GM12878 (cell line): ENCODE data around the gene MBD5. TPM values are rescaled to one million over a fixed set of nuclear protein-coding genes. Genes with fewer than 3 reads are reported as not detected.

Source experiments
- ATAC-seq: fragments of 200-7000 bp; cut with Tn5 transposase; 3 replicates; pipeline ENCODE4 v1.9.1; 2020; ENCODE audit warnings: mild to moderate bottlenecking, moderate library complexity
- BruUV-seq: library from RNA; stranded (reverse); fragments of 400-500 nt; replicated peaks from 2 replicates; lab custom pipeline; 2021; lab: Mats Ljungman, UMichigan
- CTCF ChIA-PET: fragments of 300-600 bp; sonication (Branson Sonifier 250); formaldehyde crosslinking; extraction: SDS; loops from one replicate; lab custom pipeline; 2021; ENCODE audit warnings: inconsistent platforms; lab: Yijun Ruan, JAX
- POLR2A ChIA-PET: fragments of 350-600 bp; formaldehyde crosslinking; extraction: SDS; loops from one replicate; lab custom pipeline; 2021; ENCODE audit warnings: inconsistent platforms; lab: Charles Lee
- RAD21 ChIA-PET: fragments of 300-600 bp; sonication (Branson Sonifier 250); formaldehyde crosslinking; loops from one replicate; lab custom pipeline; 2023; ENCODE audit warnings: antibody characterized with exemption; ENCODE audit not compliant: unreplicated experiment; lab: Charles Lee
- SMC1A ChIA-PET: fragments of 300-600 bp; sonication (Branson Sonifier 250); formaldehyde crosslinking; loops from one replicate; lab custom pipeline; 2023; ENCODE audit not compliant: unreplicated experiment, uncharacterized antibody; lab: Charles Lee
- DNase-seq: peaks from one replicate; pipeline ENCODE4 v3.0.0-alpha.2; 2011; ENCODE audit warnings: low read depth, low spot score
- FAIRE-seq: peaks from 3 replicates; lab custom pipeline; 2011; peaks lifted over from hg19 to GRCh38; lab: Jason Lieb, UNC
- H2AFZ ChIP-seq: 2 replicates; pipeline ENCODE4 v1.6.0; 2011; ENCODE audit warnings: low read depth, low read length, control low read depth; ENCODE audit not compliant: control insufficient read depth
- H3K27ac ChIP-seq: 2 replicates; pipeline ENCODE4 v1.5.1; 2011; ENCODE audit warnings: control low read depth; ENCODE audit not compliant: control insufficient read depth, insufficient read depth
- H3K27me3 ChIP-seq, 2 experiments: replicated peaks in 1 of 2; 2 replicates each; pipeline versions ENCODE4 v1.6.0 to v1.6.1; 2011; ENCODE audit warnings: low read length in 1 of 2; ENCODE audit not compliant: control insufficient read depth in 2 of 2, insufficient read depth in 2 of 2
- H3K36me3 ChIP-seq, 2 experiments: 2 replicates each; pipeline ENCODE4 v1.5.1; 2011; ENCODE audit warnings: low read length in 1 of 2; ENCODE audit not compliant: control insufficient read depth in 2 of 2, insufficient read depth in 2 of 2
- H3K4me1 ChIP-seq: 2 replicates; pipeline ENCODE4 v1.6.1; 2011; ENCODE audit warnings: mild to moderate bottlenecking, low read length, moderate library complexity, mixed read lengths; ENCODE audit not compliant: control insufficient read depth, insufficient read depth
- H3K4me2 ChIP-seq: 2 replicates; pipeline ENCODE4 v1.6.0; 2011; ENCODE audit warnings: control low read depth; ENCODE audit not compliant: control insufficient read depth, insufficient read depth
- H3K4me3 ChIP-seq: fragments of 200-600 bp; sonication (generic); 2 replicates; pipeline ENCODE4 v1.5.1; 2016
- H3K79me2 ChIP-seq: 2 replicates; pipeline ENCODE4 v1.6.0; 2011; ENCODE audit warnings: low read length; ENCODE audit not compliant: control insufficient read depth, insufficient read depth
- H3K9ac ChIP-seq: 2 replicates; pipeline ENCODE4 v1.8.0; 2011; ENCODE audit warnings: low read length, control low read depth, mixed read lengths; ENCODE audit not compliant: control insufficient read depth, insufficient read depth
- H3K9me3 ChIP-seq: replicated peaks from 3 replicates; pipeline ENCODE4 v1.5.1; 2011; ENCODE audit warnings: mild to moderate bottlenecking, low read length; ENCODE audit not compliant: control insufficient read depth, insufficient read depth
- H4K20me1 ChIP-seq: 2 replicates; pipeline ENCODE4 v1.6.0; 2011; ENCODE audit not compliant: control insufficient read depth, insufficient read depth
- FOS ChIP-seq: IDR thresholded peaks from 3 replicates; pipeline ENCODE4 v1.6.1; 2011; ENCODE audit warnings: borderline replicate concordance; ENCODE audit not compliant: insufficient read length; ENCODE audit errors: extremely low read depth
- GABPA ChIP-seq: IDR thresholded peaks from 2 replicates; pipeline ENCODE4 v1.6.1; 2014; ENCODE audit warnings: antibody characterized with exemption, low read depth, mild to moderate bottlenecking, inconsistent platforms
- HCFC1 ChIP-seq: fragments of 150-350 bp; IDR thresholded peaks from 2 replicates; pipeline ENCODE4 v1.6.1; 2014; ENCODE audit warnings: low read length
- SMAD5 ChIP-seq: IDR thresholded peaks from 2 replicates; pipeline ENCODE4 v1.6.1; 2016; ENCODE audit warnings: antibody characterized with exemption, low read depth
- TBL1XR1 ChIP-seq: IDR thresholded peaks from 2 replicates; pipeline ENCODE4 v1.6.1; 2012; ENCODE audit warnings: low read depth, low read length, improper control_type of control experiment
- USF1 ChIP-seq: IDR thresholded peaks from 2 replicates; pipeline ENCODE4 v1.6.1; 2011; ENCODE audit warnings: borderline replicate concordance, low read depth, mild to moderate bottlenecking, moderate library complexity, mixed read lengths, low read length; ENCODE audit not compliant: insufficient read depth; ENCODE audit errors: extremely low read length
- USF2 ChIP-seq: IDR thresholded peaks from 2 replicates; pipeline ENCODE4 v1.6.1; 2011; ENCODE audit warnings: low read depth, low read length, improper control_type of control experiment, borderline replicate concordance
- ZSCAN29 ChIP-seq: fragments of 450-650 bp; IDR thresholded peaks from 2 replicates; pipeline ENCODE4 v1.6.1; 2017; ENCODE audit warnings: mild to moderate bottlenecking, moderate library complexity
- WGBS: methylation state at CpG from one replicate; pipeline ENCODE4 v1.1.6; 2016; ENCODE audit warnings: low lambda C conversion rate; ENCODE audit not compliant: insufficient replicate concordance, insufficient coverage; ENCODE audit errors: missing lambda C conversion rate; 5-methylcytosine and 5-hydroxymethylcytosine counted together
- in situ Hi-C: fragments of 300-500 bp; cut with MboI; formaldehyde crosslinking; loops from 9 replicates; pipeline ENCODE4 v1.14.3; 2018; ENCODE audit warnings: mixed read lengths
- intact Hi-C: fragments of 100-400 bp; cut with micrococcal nuclease; formaldehyde crosslinking; loops from one replicate; pipeline ENCODE4 v1.14.2; 2022; ENCODE audit not compliant: unreplicated experiment
- polyA plus RNA-seq, 11 experiments: library from polyadenylated mRNA; depleted of rRNA in 4 of 11; unstranded in 6 of 11; stranded (reverse) in 5 of 11; fragments of >200 nt; fragmentation: Nextera tagmentation in 4 of 11; fragmentation: Illumina TruSeq in 1 of 11; extraction: Ambion mirVana in 4 of 11; extraction: Trizol in 1 of 11; gene quantifications; 1 replicate in 1 of 11; 2 replicates in 10 of 11; pipeline versions ENCODE4 v1.2.1 to v1.2.3, GENCODE V29; 2011 to 2016; ENCODE audit warnings: inconsistent platforms in 2 of 11, missing spikeins in 2 of 11, low read depth in 1 of 11
- total RNA-seq, 4 experiments: library from RNA; depleted of rRNA in 3 of 4; stranded (reverse); fragments of >200 nt in 3 of 4; fragmentation: Illumina TruSeq in 1 of 4; extraction: Trizol in 1 of 4; gene quantifications; 2 replicates each; pipeline versions ENCODE4 v1.2.1 to v1.2.3, GENCODE V29; 2013 to 2021

Gene MBD5
- total and polyA plus RNA-seq, 10 of the 15 experiments (the other 5 are each of a cell fraction or from before 2014, with no cell fraction given) = 7.4 to 58.0 (median 21.2) TPM

GRCh38 chr2:148207111-148207510, 186.2 kb downstream of the MBD5 start:
- ChIA-PET POLR2A (no interaction called here), CTCF (interaction anchor here (0.9 kb wide), 1 partner anchor 9 kb away, joined by 3 read pairs; no protein-coding TSS in a partner anchor), SMC1A (no interaction called here), RAD21 (no interaction called here)
- ATAC-seq = no peak
- no peak overlapping the region for H2AFZ ChIP-seq
- no peak for TF ChIP-seq FOS
- no peak for TF ChIP-seq SMAD5
- TF ChIP-seq TBL1XR1 = no peak
- no peak for TF ChIP-seq USF2
- no peak for TF ChIP-seq USF1
- no peak for TF ChIP-seq ZSCAN29
- no peak for TF ChIP-seq HCFC1
- no peak for TF ChIP-seq GABPA
- no peaks in the 10 kb centered on the region for H4K20me1 ChIP-seq
- FAIRE-seq = no peak
- BruUV-seq = no TSS peak
- no peak overlapping the region for H3K27ac ChIP-seq
- H3K27me3 ChIP-seq = no peaks in the 10 kb centered on the region
- H3K36me3 ChIP-seq = no peaks in the 10 kb centered on the region
- no peak overlapping the region for H3K4me2 ChIP-seq
- intact Hi-C loops = loop anchor here (10.0 kb wide), 1 partner anchor 298 kb away; no protein-coding TSS in a partner anchor
- DNase-seq = no peak
- no peak overlapping the region for H3K4me3 ChIP-seq
- no peaks in the 10 kb centered on the region for H3K79me2 ChIP-seq
- H3K4me1 ChIP-seq = no peaks in the 10 kb centered on the region
- H3K9ac ChIP-seq = no peak overlapping the region
- in situ Hi-C loops = no loop called here
- H3K9me3 ChIP-seq = no peaks in the 10 kb centered on the region
- 97% methylated on average over 2 of the region's 2 CpGs for WGBS
